HepG2 (cell line): ENCODE results near the gene TCEA3. TPM values are rescaled to one million over a fixed set of nuclear protein-coding genes. Genes with fewer than 3 reads are reported as not detected.

Experiments used
- ARID3A ChIP-seq: IDR thresholded peaks from 2 replicates; pipeline ENCODE4 v1.6.1; 2012; ENCODE audit warnings: low read depth, low read length, improper control_type of control experiment
- CSRNP1 ChIP-seq: sonication (generic); formaldehyde crosslinking; IDR thresholded peaks from 2 replicates; pipeline ENCODE4 v1.8.1; 2023; ENCODE audit warnings: mild to moderate bottlenecking, missing genetic modification reagents
- FOSL1 ChIP-seq: sonication (generic); formaldehyde crosslinking; IDR thresholded peaks from 2 replicates; pipeline ENCODE4 v1.9.0; 2021; ENCODE audit warnings: missing genetic modification reagents, borderline replicate concordance
- HCFC1 ChIP-seq: fragments of 150-350 bp; IDR thresholded peaks from 2 replicates; pipeline ENCODE4 v1.6.1; 2014; ENCODE audit warnings: low read depth, low read length
- HOXA7 ChIP-seq: sonication (generic); formaldehyde crosslinking; IDR thresholded peaks from 2 replicates; pipeline ENCODE4 v1.8.1; 2022; ENCODE audit warnings: mild to moderate bottlenecking, missing genetic modification reagents, moderate library complexity
- JUNB ChIP-seq: sonication (generic); formaldehyde crosslinking; IDR thresholded peaks from 2 replicates; pipeline ENCODE4 v1.8.0; 2022; ENCODE audit warnings: missing genetic modification reagents, mild to moderate bottlenecking, borderline replicate concordance
- MBD4 ChIP-seq: IDR thresholded peaks from 2 replicates; pipeline ENCODE4 v1.6.1; 2012; ENCODE audit warnings: low read length, inconsistent platforms, borderline replicate concordance
- MXD3 ChIP-seq: IDR thresholded peaks from 2 replicates; pipeline ENCODE4 v1.6.1; 2016; ENCODE audit warnings: mild to moderate bottlenecking, missing biosample characterization, missing genetic modification reagents
- MYNN ChIP-seq: sonication (generic); formaldehyde crosslinking; IDR thresholded peaks from 2 replicates; pipeline ENCODE4 v1.4.0; 2020; ENCODE audit warnings: mild to moderate bottlenecking, low read depth, missing genetic modification reagents
- NFE2L2 ChIP-seq: fragments of 150-350 bp; IDR thresholded peaks from 2 replicates; pipeline ENCODE4 v1.6.1; 2014; ENCODE audit warnings: low read length
- NFKB2 ChIP-seq: sonication (generic); formaldehyde crosslinking; IDR thresholded peaks from 2 replicates; pipeline ENCODE4 v1.4.0; 2020; ENCODE audit warnings: missing genetic modification reagents, borderline replicate concordance
- PATZ1 ChIP-seq: sonication (generic); formaldehyde crosslinking; IDR thresholded peaks from 2 replicates; pipeline ENCODE4 v1.4.0; 2020; ENCODE audit warnings: missing genetic modification reagents
- RELA ChIP-seq: sonication (generic); formaldehyde crosslinking; IDR thresholded peaks from 2 replicates; pipeline ENCODE4 v1.4.0; 2020; ENCODE audit warnings: missing genetic modification reagents
- SALL1 ChIP-seq: sonication (generic); formaldehyde crosslinking; IDR thresholded peaks from 2 replicates; pipeline ENCODE4 v1.8.0; 2022; ENCODE audit warnings: mild to moderate bottlenecking, missing genetic modification reagents
- SCMH1 ChIP-seq: sonication (generic); formaldehyde crosslinking; IDR thresholded peaks from 2 replicates; pipeline ENCODE4 v1.9.0; 2021; ENCODE audit warnings: missing genetic modification reagents, mild to moderate bottlenecking, borderline replicate concordance
- SMC3 ChIP-seq: IDR thresholded peaks from 2 replicates; pipeline ENCODE4 v1.6.1; 2011; ENCODE audit warnings: low read length, improper control_type of control experiment
- SPEN ChIP-seq: sonication (generic); formaldehyde crosslinking; IDR thresholded peaks from 2 replicates; pipeline ENCODE4 v1.5.1; 2020; ENCODE audit warnings: low read depth, mild to moderate bottlenecking, missing genetic modification reagents
- SRF ChIP-seq: IDR thresholded peaks from 2 replicates; pipeline ENCODE4 v1.6.1; 2011; ENCODE audit warnings: mild to moderate bottlenecking, low read depth, low read length, moderate library complexity
- TCF7L2 ChIP-seq: IDR thresholded peaks from 2 replicates; pipeline ENCODE4 v1.6.1; 2011; ENCODE audit warnings: mild to moderate bottlenecking, low read depth, low read length, moderate library complexity
- ZNF350 ChIP-seq: sonication (generic); formaldehyde crosslinking; IDR thresholded peaks from 2 replicates; pipeline ENCODE4 v1.4.0; 2020; ENCODE audit warnings: mild to moderate bottlenecking, low read depth, missing genetic modification reagents, borderline replicate concordance
- ZNF431 ChIP-seq: sonication (generic); formaldehyde crosslinking; IDR thresholded peaks from 2 replicates; pipeline ENCODE4 v1.9.0; 2022; ENCODE audit warnings: missing genetic modification reagents, low read depth, mild to moderate bottlenecking, borderline replicate concordance
- ZNF501 ChIP-seq: sonication (generic); formaldehyde crosslinking; IDR thresholded peaks from 2 replicates; pipeline ENCODE4 v1.5.1; 2020; ENCODE audit warnings: mild to moderate bottlenecking, moderate library complexity, missing genetic modification reagents
- ZNF615 ChIP-seq: sonication (generic); formaldehyde crosslinking; IDR thresholded peaks from 2 replicates; pipeline ENCODE4 v1.5.0; 2020; ENCODE audit warnings: mild to moderate bottlenecking, missing genetic modification reagents, borderline replicate concordance
- ZNF773 ChIP-seq: sonication (generic); formaldehyde crosslinking; IDR thresholded peaks from 2 replicates; pipeline ENCODE4 v1.4.0; 2020; ENCODE audit warnings: missing genetic modification reagents, borderline replicate concordance
- ZNF776 ChIP-seq: sonication (generic); formaldehyde crosslinking; IDR thresholded peaks from 2 replicates; pipeline ENCODE4 v1.4.0; 2020; ENCODE audit warnings: mild to moderate bottlenecking, missing genetic modification reagents
- polyA plus RNA-seq, 8 experiments: library from polyadenylated mRNA; depleted of rRNA in 3 of 8; stranded (reverse) in 7 of 8; unstranded in 1 of 8; fragments of >200 nt; fragmentation: Illumina TruSeq in 4 of 8; extraction: Trizol in 4 of 8; gene quantifications; 2 replicates each; pipeline versions ENCODE4 v1.2.1 to v1.2.3, GENCODE V29; 2011 to 2016; ENCODE audit warnings: low read depth in 4 of 8, missing spikeins in 1 of 8, mixed read lengths in 1 of 8; ENCODE audit not compliant: insufficient read depth in 1 of 8
- total RNA-seq, 5 experiments: library from RNA; depleted of rRNA; stranded (reverse); fragments of >200 nt; fragmentation: Illumina TruSeq; extraction: Trizol; gene quantifications; 2 replicates each; pipeline ENCODE4 v1.2.3, GENCODE V29; 2016; ENCODE audit warnings: low read depth in 1 of 5

TCEA3 gene
- total and polyA plus RNA-seq, 2 of the 13 experiments (the other 11 are each of a cell fraction or from before 2014, with no cell fraction given), result 55.5 to 84.6 TPM

GRCh38 chr1:23376890-23377811 is 47.4 kb downstream of the TCEA3 start (continued):
- TF ChIP-seq HOXA7 (CRISPR knock-in tag) (no peak), SALL1 (CRISPR knock-in tag) (peak; percentile 23; the same call in 1 of the 2 replicates), NFE2L2 (no peak), ZNF615 (no peak), CSRNP1 (no peak), JUNB (CRISPR knock-in tag) (peak; percentile 50; the same call in 1 of the 2 replicates), MXD3 (CRISPR knock-in tag) (no peak), SPEN (CRISPR knock-in tag) (no peak), HCFC1 (no peak), ZNF501 (no peak), SMC3 (0 out of 2 replicates have a peak, but pooled peaks have one; percentile 2), ZNF431 (CRISPR knock-in tag) (no peak), PATZ1 (CRISPR knock-in tag) (peak; percentile 36; the same call in 1 of the 2 replicates), NFKB2 (no peak), ZNF350 (CRISPR knock-in tag) (no peak), RELA (CRISPR knock-in tag) (no peak), SCMH1 (CRISPR knock-in tag) (no peak), ZNF773 (no peak), MYNN (no peak), TCF7L2 (no peak), ARID3A (0 out of 2 replicates have a peak, but pooled peaks have one; percentile 53), MBD4 (no peak), SRF (no peak), ZNF776 (CRISPR knock-in tag) (no peak), FOSL1 (CRISPR knock-in tag) (peak; percentile 60; the same call in 1 of the 2 replicates)
